K562 (cell line): ENCODE measurements around the gene STK24. TPM values are rescaled to one million over a fixed set of nuclear protein-coding genes. Genes with fewer than 3 reads are reported as not detected.
A peak's percentile ranks its signal among the peaks of the same experiment; 100 is the strongest.

Source experiments
- ATAC-seq: fragments of 200-7000 bp; cut with Tn5 transposase; 3 replicates; pipeline ENCODE4 v1.9.1; 2020; ENCODE audit warnings: moderate library complexity
- BruUV-seq: library from RNA; stranded (reverse); fragments of 400-500 nt; replicated peaks from 2 replicates; lab custom pipeline; 2021; lab: Mats Ljungman, UMichigan
- CTCF ChIA-PET: fragments of 300-600 bp; formaldehyde crosslinking; extraction: SDS; loops from one replicate; lab custom pipeline; 2021; ENCODE audit warnings: low intra/inter-chr PET ratio; lab: Yijun Ruan, JAX
- POLR2A ChIA-PET: fragments of 300-600, 350-650 bp; sonication (Branson Sonifier 250); formaldehyde crosslinking; extraction: SDS; loops from one replicate; lab custom pipeline; 2021; ENCODE audit warnings: antibody characterized with exemption, inconsistent platforms; lab: Yijun Ruan, JAX
- DNase-seq, 4 experiments: peaks; one replicate each; pipeline versions ENCODE4 v3.0.0 to v3.0.0-alpha.2; 2011 to 2018; ENCODE audit warnings: low spot score in 3 of 4, mixed read lengths in 3 of 4; ENCODE audit errors: extremely low read depth in 1 of 4
- FAIRE-seq: peaks from 2 replicates; lab custom pipeline; 2011; peaks lifted over from hg19 to GRCh38; lab: Jason Lieb, UNC
- H2AFZ ChIP-seq: 2 replicates; pipeline ENCODE4 v1.6.0; 2011; ENCODE audit warnings: low read depth, low read length, control low read depth, inconsistent platforms
- H3K27ac ChIP-seq: fragments of 200-600 bp; 3 replicates; pipeline ENCODE4 v1.8.0; 2011; ENCODE audit warnings: low read depth, mild to moderate bottlenecking, control low read depth, inconsistent platforms, low read length, moderate library complexity, mixed read lengths; ENCODE audit errors: extremely low read depth
- H3K27me3 ChIP-seq, 2 experiments: fragments of 300-600 bp in 1 of 2; 2 replicates in 1 of 2; 3 replicates in 1 of 2; pipeline versions ENCODE4 v1.6.0 to v1.8.0; 2011; ENCODE audit warnings: inconsistent platforms in 2 of 2, low read length in 2 of 2, mild to moderate bottlenecking in 1 of 2, mixed read lengths in 1 of 2, moderate library complexity in 1 of 2; ENCODE audit not compliant: control insufficient read depth in 2 of 2, insufficient read depth in 2 of 2
- H3K36me3 ChIP-seq: fragments of 300-600 bp; 3 replicates; pipeline ENCODE4 v1.8.0; 2011; ENCODE audit warnings: mild to moderate bottlenecking, low read length, inconsistent platforms; ENCODE audit not compliant: control insufficient read depth, insufficient read depth
- H3K4me1 ChIP-seq, 2 experiments: fragments of 200-600 bp in 1 of 2; replicated peaks in 1 of 2; 2 replicates in 1 of 2; 3 replicates in 1 of 2; pipeline versions ENCODE4 v1.5.1 to v1.8.0; 2011; ENCODE audit warnings: inconsistent platforms in 2 of 2, low read length in 2 of 2, mild to moderate bottlenecking in 1 of 2, mixed read lengths in 1 of 2, moderate library complexity in 1 of 2; ENCODE audit not compliant: control insufficient read depth in 2 of 2, insufficient read depth in 2 of 2
- H3K4me2 ChIP-seq: 2 replicates; pipeline ENCODE4 v1.6.1; 2011; ENCODE audit warnings: low read length, control low read depth, inconsistent platforms, mixed read lengths; ENCODE audit not compliant: insufficient read depth
- H3K4me3 ChIP-seq: fragments of 200-600 bp; sonication (generic), shearing (Covaris generic); 2 replicates; pipeline ENCODE4 v1.5.1; 2016; ENCODE audit warnings: control low read depth, inconsistent platforms
- H3K79me2 ChIP-seq: fragments of 200-600 bp; 3 replicates; pipeline ENCODE4 v1.8.0; 2011; ENCODE audit warnings: low read length, inconsistent platforms; ENCODE audit not compliant: control insufficient read depth, insufficient read depth
- H3K9ac ChIP-seq, 2 experiments: 2 replicates each; pipeline versions ENCODE4 v1.6.0 to v1.6.1; 2011; ENCODE audit warnings: low read depth in 2 of 2, low read length in 2 of 2, control low read depth in 1 of 2, inconsistent platforms in 1 of 2, mild to moderate bottlenecking in 1 of 2, mixed read lengths in 1 of 2; ENCODE audit not compliant: insufficient read depth in 1 of 2
- H3K9me1 ChIP-seq: one replicate; pipeline ENCODE4 v1.6.0; 2011; ENCODE audit warnings: inconsistent platforms, mild to moderate bottlenecking, low read length, moderate library complexity; ENCODE audit not compliant: control insufficient read depth, insufficient read depth
- H3K9me3 ChIP-seq: replicated peaks from 2 replicates; pipeline ENCODE4 v1.5.1; 2011; ENCODE audit warnings: low read depth, low read length, inconsistent platforms; ENCODE audit not compliant: control insufficient read depth, insufficient read depth
- H4K20me1 ChIP-seq: replicated peaks from 2 replicates; pipeline ENCODE4 v1.6.1; 2011; ENCODE audit warnings: low read length, inconsistent platforms, mixed read lengths; ENCODE audit not compliant: control insufficient read depth, insufficient read depth
- BCOR ChIP-seq: fragments of 450-650 bp; IDR thresholded peaks from 2 replicates; pipeline ENCODE4 v1.6.1; 2016
- ELF2 ChIP-seq: fragments of 250-450 bp; sonication (Bioruptor Pico); IDR thresholded peaks from 2 replicates; pipeline ENCODE4 v1.5.0; 2021; ENCODE audit warnings: mild to moderate bottlenecking
- GATA2 ChIP-seq: sonication (generic); formaldehyde crosslinking; IDR thresholded peaks from 2 replicates; pipeline ENCODE4 v1.4.0; 2020; ENCODE audit warnings: mild to moderate bottlenecking, missing genetic modification reagents
- LARP7 ChIP-seq: fragments of 450-650 bp; IDR thresholded peaks from 2 replicates; pipeline ENCODE4 v1.6.1; 2016
- MAZ ChIP-seq, 2 experiments: fragments of 450-650 bp in 1 of 2; sonication (generic) in 1 of 2; formaldehyde crosslinking; IDR thresholded peaks in 1 of 2; conservative IDR thresholded peaks in 1 of 2; 2 replicates each; pipeline versions ENCODE4 v1.4.0 to v1.5.0; 2020; ENCODE audit warnings: mild to moderate bottlenecking in 1 of 2, missing genetic modification reagents in 1 of 2
- MED1 ChIP-seq: sonication (generic); formaldehyde crosslinking; IDR thresholded peaks from 2 replicates; pipeline ENCODE4 v1.8.1; 2023; ENCODE audit warnings: missing genetic modification reagents, borderline replicate concordance
- PHF8 ChIP-seq: fragments of 200-600 bp; sonication (generic); IDR thresholded peaks from 2 replicates; pipeline ENCODE4 v1.6.1; 2012; ENCODE audit warnings: mixed run types, mild to moderate bottlenecking, inconsistent platforms, low read length, moderate library complexity, borderline replicate concordance
- POLR2G ChIP-seq: fragments of 200-400 bp; formaldehyde crosslinking; IDR thresholded peaks from 2 replicates; pipeline ENCODE4 v1.6.1; 2017; ENCODE audit warnings: low read depth, mild to moderate bottlenecking, antibody characterized with exemption, low read length, moderate library complexity
- RAD21 ChIP-seq, 2 experiments: fragments of 250-450 bp in 1 of 2; fragments of 450-650 bp in 1 of 2; sonication (Bioruptor Pico) in 1 of 2; formaldehyde crosslinking in 1 of 2; IDR thresholded peaks in 1 of 2; conservative IDR thresholded peaks in 1 of 2; 2 replicates each; pipeline versions ENCODE4 v1.4.0 to v1.8.0; 2020 to 2022; ENCODE audit warnings: mild to moderate bottlenecking in 2 of 2, moderate library complexity in 1 of 2
- RBBP5 ChIP-seq: fragments of 200-600 bp; sonication (generic); IDR thresholded peaks from 2 replicates; pipeline ENCODE4 v1.6.1; 2012; ENCODE audit warnings: borderline replicate concordance, mild to moderate bottlenecking, low read length, control low read depth, inconsistent platforms; ENCODE audit not compliant: insufficient read depth, poor library complexity, severe bottlenecking
- RBFOX2 ChIP-seq: fragments of 200-400 bp; formaldehyde crosslinking; IDR thresholded peaks from 2 replicates; pipeline ENCODE4 v1.6.1; 2017; ENCODE audit warnings: low read depth, mild to moderate bottlenecking, low read length, moderate library complexity
- RFX1 ChIP-seq: fragments of 450-650 bp; IDR thresholded peaks from 2 replicates; pipeline ENCODE4 v1.6.1; 2016; ENCODE audit warnings: mild to moderate bottlenecking, moderate library complexity
- TAL1 ChIP-seq: fragments of 450-650 bp; IDR thresholded peaks from 2 replicates; pipeline ENCODE4 v1.6.1; 2016; ENCODE audit warnings: mild to moderate bottlenecking
- TCFL5 ChIP-seq: fragments of 250-450 bp; sonication (Bioruptor Pico); conservative IDR thresholded peaks from 2 replicates; pipeline ENCODE4 v1.6.1; 2021; ENCODE audit warnings: mild to moderate bottlenecking, moderate library complexity, matching md5 sums
- TEAD1 ChIP-seq, 2 experiments: fragments of 450-650 bp in 1 of 2; sonication (generic) in 1 of 2; formaldehyde crosslinking; IDR thresholded peaks; 2 replicates each; pipeline versions ENCODE4 v1.4.0 to v1.8.0; 2020 to 2022; ENCODE audit warnings: mild to moderate bottlenecking in 2 of 2, missing genetic modification reagents in 1 of 2
- TEAD2 ChIP-seq: fragments of 450-650 bp; IDR thresholded peaks from 2 replicates; pipeline ENCODE4 v1.6.1; 2016; ENCODE audit warnings: missing genetic modification characterization, control low read depth, missing compliant biosample characterization
- XRCC4 ChIP-seq: IDR thresholded peaks from one replicate; pipeline ENCODE4 v1.6.1; 2011; ENCODE audit not compliant: insufficient read depth, insufficient read length; ENCODE audit errors: extremely low read depth
- ZNF766 ChIP-seq: fragments of 200-800 bp; sonication (Bioruptor generic); conservative IDR thresholded peaks from 2 replicates; pipeline ENCODE4 v1.6.1; 2016; ENCODE audit warnings: missing genetic modification characterization, missing compliant biosample characterization
- WGBS: fragments of 100-300 bp; shearing (Covaris generic); methylation state at CpG from one replicate; pipeline ENCODE4 v1.1.6; 2016; ENCODE audit warnings: low coverage, mixed read lengths; ENCODE audit not compliant: insufficient coverage; ENCODE audit errors: missing lambda C conversion rate; 5-methylcytosine and 5-hydroxymethylcytosine counted together
- in situ Hi-C: fragments of 300-500 bp; cut with MboI; formaldehyde crosslinking; loops from 4 replicates; pipeline ENCODE4 v1.15.0; 2018; ENCODE audit warnings: inconsistent platforms, mixed read lengths
- intact Hi-C: fragments of 100-400 bp; cut with micrococcal nuclease; formaldehyde crosslinking; loops from 2 replicates; pipeline ENCODE4 v1.14.2; 2022
- polyA plus RNA-seq, 8 experiments: library from polyadenylated mRNA; depleted of rRNA in 4 of 8; stranded (reverse) in 5 of 8; unstranded in 3 of 8; fragments of >200 nt; fragmentation: Nextera tagmentation in 2 of 8; fragmentation: Illumina TruSeq in 1 of 8; extraction: Ambion mirVana in 2 of 8; extraction: Trizol in 1 of 8; gene quantifications; 2 replicates each; pipeline versions ENCODE4 v1.2.1 to v1.2.3, GENCODE V29; 2011 to 2014; ENCODE audit warnings: inconsistent platforms in 1 of 8, missing spikeins in 1 of 8
- total RNA-seq, 7 experiments: library from RNA; depleted of rRNA in 6 of 7; stranded (reverse); fragments of >200 nt in 6 of 7; fragmentation: Illumina TruSeq in 2 of 7; extraction: Trizol in 2 of 7; gene quantifications; 2 replicates each; pipeline versions ENCODE4 v1.2.1 to v1.2.3, GENCODE V29; 2011 to 2021; ENCODE audit warnings: low replicate concordance in 1 of 7
- TF ChIP-seq, protein P1 (sequence below): fragments of 250-450 bp; sonication (Bioruptor Pico); IDR thresholded peaks from 2 replicates; pipeline ENCODE4 v1.4.0; 2020; ENCODE audit warnings: mild to moderate bottlenecking

The STK24 gene
- total and polyA plus RNA-seq, 9 of the 15 experiments (the other 6 are each of a cell fraction or from before 2014, with no cell fraction given): 3.8 to 78.4 (median 28.2) TPM

DNA sequence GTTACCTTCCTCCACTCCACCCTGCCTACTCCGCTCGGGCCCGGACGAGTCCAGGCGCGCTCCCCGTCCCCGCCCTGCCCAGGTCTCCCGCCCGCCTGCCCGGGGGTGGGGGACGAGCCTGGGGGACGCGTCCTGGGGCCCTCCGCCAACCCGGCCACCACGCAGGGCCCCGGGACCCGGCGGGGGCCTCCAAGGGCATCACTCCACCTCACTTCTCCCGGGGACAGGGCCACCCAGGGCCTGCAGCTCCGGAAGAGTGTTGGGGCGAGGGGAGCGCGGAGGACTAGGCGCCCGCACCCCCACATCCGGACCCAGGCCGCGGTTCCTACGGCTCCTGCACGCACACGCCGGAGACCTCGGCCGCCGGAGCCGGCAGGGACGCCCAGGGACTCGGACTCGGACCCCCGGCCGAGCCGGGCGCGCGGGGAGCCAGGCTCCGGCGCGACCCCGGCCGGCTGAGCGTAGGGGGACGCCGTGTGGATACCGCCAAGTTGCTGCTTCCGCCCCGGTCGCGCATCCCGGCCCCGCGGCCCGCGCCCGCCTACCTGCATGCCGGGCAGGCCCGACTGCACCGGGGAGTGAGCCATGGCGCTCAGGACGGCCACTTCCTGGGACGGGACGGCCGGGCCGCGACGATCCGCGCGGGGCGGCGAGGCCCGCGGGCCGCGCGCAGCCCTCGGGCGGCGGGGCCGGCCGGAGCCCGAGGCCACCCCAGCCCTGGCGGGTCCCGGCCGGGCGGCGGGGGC lies 534 bp downstream of the STK24 start:
- peaks cover 52% of the 10 kb centered on the region for H3K79me2 ChIP-seq
- peak overlapping the region; percentile 81 for H3K4me3 ChIP-seq
- H3K9me3 ChIP-seq: no peaks in the 10 kb centered on the region
- H3K9ac ChIP-seq: peak overlapping the region; percentile 79 to 95
- peak overlapping the region; percentile 63; the same call in 1 of the 2 replicates for H3K4me2 ChIP-seq
- peak; percentile 80 for ATAC-seq
- H2AFZ ChIP-seq: no peak overlapping the region
- 1% methylated on average over 29 of the region's 98 CpGs for WGBS
- in situ Hi-C loops: no loop called here
- no peak for FAIRE-seq
- intact Hi-C loops: no loop called here
- peak overlapping the region; percentile 85 for H3K27ac ChIP-seq
- H3K4me1 ChIP-seq: peaks cover 24 to 25% of the 10 kb centered on the region in 2 experiments; a peak in 4 of 5 replicates
- peaks cover 32% of the 10 kb centered on the region for H4K20me1 ChIP-seq
- H3K27me3 ChIP-seq: no peaks in the 10 kb centered on the region
- DNase-seq: peak; percentile 28 to 47 (median 38)
- peaks cover 8% of the 10 kb centered on the region for H3K9me1 ChIP-seq
- CTCF ChIA-PET: no interaction called here
- H3K36me3 ChIP-seq: no peaks in the 10 kb centered on the region; the same call in 2 of the 3 replicates
- POLR2A ChIA-PET: interaction anchor here (0.7 to 1.1 kb wide), 4 partner anchors 13 to 165 kb away, joined by 3 read pairs; no protein-coding TSS in a partner anchor
- BruUV-seq: no TSS peak
- TF ChIP-seq XRCC4 (no peak), RFX1 (no peak), TCFL5 (CRISPR knock-in tag) (no peak), ELF2 (no peak), RBFOX2 (peak; percentile 80), ZNF766 (CRISPR knock-in tag) (peak; percentile 37; the same call in 1 of the 2 replicates), TEAD2 (no peak), PHF8 (peak; percentile 31; the same call in 1 of the 2 replicates), MAZ (CRISPR knock-in tag; conservative IDR thresholded peaks at IDR 0.05 in 1 of 2, IDR thresholded peaks at IDR 0.05 in 1 of 2) (peak; percentile 15 to 62; a peak in 3 of 4 replicates), BCOR (no peak), GATA2 (no peak), TAL1 (no peak), LARP7 (no peak), POLR2G (peak; percentile 66; the same call in 1 of the 2 replicates), MED1 (CRISPR knock-in tag) (no peak), RBBP5 (peak; percentile 76), RAD21 (CRISPR knock-in tag; conservative IDR thresholded peaks at IDR 0.05 in 1 of 2, IDR thresholded peaks at IDR 0.05 in 1 of 2) (no peak), TEAD1 (CRISPR knock-in tag; IDR thresholded peaks at IDR 0.05) (0 out of 4 replicates have a peak, but pooled peaks of 1 of the 2 experiments have one; percentile 10)
- TF ChIP-seq, protein P1, sequence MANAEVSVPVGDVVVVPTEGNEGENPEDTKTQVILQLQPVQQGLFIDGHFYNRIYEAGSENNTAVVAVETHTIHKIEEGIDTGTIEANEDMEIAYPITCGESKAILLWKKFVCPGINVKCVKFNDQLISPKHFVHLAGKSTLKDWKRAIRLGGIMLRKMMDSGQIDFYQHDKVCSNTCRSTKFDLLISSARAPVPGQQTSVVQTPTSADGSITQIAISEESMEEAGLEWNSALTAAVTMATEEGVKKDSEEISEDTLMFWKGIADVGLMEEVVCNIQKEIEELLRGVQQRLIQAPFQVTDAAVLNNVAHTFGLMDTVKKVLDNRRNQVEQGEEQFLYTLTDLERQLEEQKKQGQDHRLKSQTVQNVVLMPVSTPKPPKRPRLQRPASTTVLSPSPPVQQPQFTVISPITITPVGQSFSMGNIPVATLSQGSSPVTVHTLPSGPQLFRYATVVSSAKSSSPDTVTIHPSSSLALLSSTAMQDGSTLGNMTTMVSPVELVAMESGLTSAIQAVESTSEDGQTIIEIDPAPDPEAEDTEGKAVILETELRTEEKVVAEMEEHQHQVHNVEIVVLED (CRISPR knock-in tag): no peak
